ENCODE measurements around the gene AURKAIP1.

The AURKAIP1 gene

GRCh38 chr1:1345860-1346500, 29.0 kb downstream of the AURKAIP1 start:
- no peak for DNase-seq

- DNase-seq: no peak
These were observed 29.6 kb downstream of the AURKAIP1 start for GRCh38 chr1:1345384-1345783.

GRCh38 chr1:1344655-1345361, 30.2 kb downstream of the AURKAIP1 start:
- peak; percentile 46 to 72 for DNase-seq

- DNase-seq: no peak
These were observed 31.1 kb downstream of the AURKAIP1 start for GRCh38 chr1:1343811-1344421.

- no peak for DNase-seq
These were observed 32.4 kb downstream of the AURKAIP1 start for GRCh38 chr1:1342584-1343115.

GRCh38 chr1:1342061-1342562, 32.9 kb downstream of the AURKAIP1 start:
- no peak for DNase-seq

GRCh38 chr1:1341549-1342021, 33.4 kb downstream of the AURKAIP1 start:
- no peak for DNase-seq

- DNase-seq: no peak
These were observed 34.0 kb downstream of the AURKAIP1 start for GRCh38 chr1:1340791-1341548.

GRCh38 chr1:1340185-1340584, 34.8 kb downstream of the AURKAIP1 start:
- no peak for DNase-seq

- no peak for DNase-seq
These were observed 36.7 kb downstream of the AURKAIP1 start for GRCh38 chr1:1338278-1338677.

- peak in 1 of 2 experiments; percentile 39 for DNase-seq
These were observed 37.2 kb downstream of the AURKAIP1 start for GRCh38 chr1:1337793-1338147.

- DNase-seq: no peak
These were observed 37.8 kb downstream of the AURKAIP1 start for GRCh38 chr1:1336931-1337792.

GRCh38 chr1:1336446-1336845, 38.6 kb downstream of the AURKAIP1 start:
- no peak for DNase-seq

- DNase-seq: no peak
These were observed 39.2 kb downstream of the AURKAIP1 start for GRCh38 chr1:1335792-1336248.

GRCh38 chr1:1335283-1335682, 39.7 kb downstream of the AURKAIP1 start:
- no peak for DNase-seq

- DNase-seq: no peak
These were observed 40.2 kb downstream of the AURKAIP1 start for GRCh38 chr1:1334835-1335234.

- DNase-seq: no peak
These were observed 41.3 kb downstream of the AURKAIP1 start for GRCh38 chr1:1333551-1334241.

GRCh38 chr1:1332774-1333480, 42.1 kb downstream of the AURKAIP1 start:
- DNase-seq: no peak

GRCh38 chr1:1332031-1332755, 42.8 kb downstream of the AURKAIP1 start:
- DNase-seq: no peak
